ENCODE measurements around the gene HOMER3.
"Not testable (repeated sequence)": the region's sequence is repeated elsewhere in the genome, so short reads cannot be mapped to it uniquely, and the experiment has no call there.

The HOMER3 gene

DNA sequence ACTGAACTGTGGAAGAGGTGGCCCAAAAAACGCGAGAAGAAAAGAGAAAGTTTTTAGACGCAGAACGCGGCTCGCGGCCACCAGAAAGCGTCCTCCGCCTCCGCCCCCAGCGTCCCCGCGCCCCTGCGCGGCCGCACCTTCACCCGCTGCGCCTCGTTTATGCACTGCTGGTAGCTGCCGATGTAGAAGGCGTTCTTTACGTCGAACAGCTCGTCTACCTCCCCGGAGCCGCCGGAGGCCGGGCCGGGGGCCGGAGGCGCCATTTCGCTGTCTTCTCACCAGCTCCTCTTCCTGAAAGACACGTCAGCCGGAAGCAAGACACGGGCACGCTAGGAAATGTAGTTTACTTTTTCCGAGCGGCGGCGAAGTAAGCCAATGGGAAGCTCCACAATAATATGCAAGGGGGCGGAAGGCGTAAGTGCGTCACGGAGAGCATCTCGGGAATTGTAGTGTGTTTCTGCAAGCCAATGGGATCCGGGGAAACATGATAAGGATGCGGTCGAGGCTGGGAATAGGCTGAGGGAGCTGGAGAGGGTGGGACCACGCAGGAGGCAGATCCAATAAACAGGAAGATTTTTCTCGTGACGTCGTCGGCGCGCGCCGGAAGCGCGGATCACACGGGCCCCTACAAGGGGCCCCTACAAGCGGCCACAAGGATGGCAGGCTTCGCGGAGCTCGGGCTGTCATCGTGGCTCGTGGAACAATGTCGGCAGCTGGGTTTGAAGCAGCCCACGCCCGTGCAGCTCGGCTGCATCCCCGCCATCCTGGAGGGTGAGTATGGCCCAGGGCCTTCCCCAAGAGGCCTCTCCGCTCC, 21.7 kb downstream of the HOMER3 start, which contains the start of the genes COPE and DDX49:
TSS of gene COPE (minus strand) at position 302 of the 814 bp plus-strand sequence. CDS start at position 263, 39 bp downstream.
TSS of gene DDX49 (plus strand) at position 630 of the 814 bp plus-strand sequence. CDS start at position 657, 27 bp downstream.
- Histone ChIP-seq H3K27ac (ENCODE audit: low read depth, low read length) (peak within 1 kb of the TSS; percentile 98), H3K9me3 (ENCODE audit: low read length) (no peaks in the 10 kb centered on the region), H3K27me3 (ENCODE audit: control insufficient read depth in 1 of 2, insufficient read depth in 2 of 2, low read length in 2 of 2) (no peaks in the 10 kb centered on the region), H3K9ac (ENCODE audit: low read length) (peak within 1 kb of the TSS; percentile 89), H3K4me1 (ENCODE audit: insufficient read depth, low read length) (peaks cover 26% of the 10 kb centered on the region), H3K4me3 (ENCODE audit: low read depth in 1 of 2, low read length in 2 of 2) (peak within 1 kb of the TSS; percentile 88 to 94), H3K36me3 (ENCODE audit: insufficient read depth, low read length) (peaks cover 27% of the 10 kb centered on the region)

DNA sequence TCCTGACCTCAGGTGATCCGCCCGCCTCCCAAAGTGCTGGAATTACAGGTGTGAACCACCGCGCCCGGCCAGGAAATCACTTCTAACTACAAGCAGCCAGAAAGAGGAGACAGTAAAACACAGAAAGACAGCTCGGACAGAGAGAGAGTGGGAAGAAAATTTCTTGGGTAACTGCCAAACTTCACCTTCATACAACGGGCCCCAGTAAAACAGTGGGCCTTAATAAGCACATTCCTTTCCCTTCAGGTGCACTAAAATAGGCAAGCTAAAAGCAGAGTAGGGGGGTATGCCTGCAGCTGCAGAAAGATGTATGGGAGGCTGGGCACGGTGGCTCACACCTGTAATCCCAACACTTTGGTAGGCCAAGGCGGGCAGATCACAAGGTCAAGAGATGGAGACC, 23.4 kb downstream of the HOMER3 start:
- Histone ChIP-seq H3K4me3 (ENCODE audit: low read depth in 1 of 2, low read length in 2 of 2) (peak overlapping the region in 1 of 2 donors; percentile 88), H3K4me1 (ENCODE audit: insufficient read depth, low read length) (peaks cover 26% of the 10 kb centered on the region), H3K36me3 (ENCODE audit: insufficient read depth, low read length) (peaks cover 15% of the 10 kb centered on the region)
- H3K9ac ChIP-seq (ENCODE audit: low read length); H3K27ac ChIP-seq (ENCODE audit: low read depth, low read length); H3K27me3 ChIP-seq (ENCODE audit: control insufficient read depth in 1 of 2, insufficient read depth in 2 of 2, low read length in 2 of 2); H3K9me3 ChIP-seq (ENCODE audit: low read length): not testable (repeated sequence)

DNA sequence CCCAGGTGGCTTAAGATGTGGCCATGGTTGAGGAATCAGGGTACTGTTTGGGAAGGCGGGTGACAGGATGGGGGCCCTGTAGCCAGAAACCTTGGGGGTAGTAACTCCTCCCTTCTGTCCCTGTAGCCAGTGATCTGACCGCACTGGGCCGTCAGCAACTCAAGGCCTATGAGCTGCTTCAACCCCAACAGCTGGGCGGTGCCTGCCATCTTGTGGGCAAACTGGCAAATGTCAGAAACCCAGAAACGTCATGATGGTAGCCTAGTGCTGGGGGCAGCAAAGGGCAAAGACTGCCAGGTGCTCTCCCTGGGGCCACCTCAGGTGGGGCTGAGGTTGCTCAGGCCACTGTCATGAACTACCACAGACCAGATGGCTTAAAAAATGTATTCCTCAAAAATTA, 25.4 kb downstream of the HOMER3 start:
- H3K9me3 ChIP-seq (ENCODE audit: low read length): no peaks in the 10 kb centered on the region
- H3K4me3 ChIP-seq (ENCODE audit: low read depth in 1 of 2, low read length in 2 of 2): no peak overlapping the region
- H3K27ac ChIP-seq (ENCODE audit: low read depth, low read length): no peak overlapping the region
- H3K27me3 ChIP-seq (ENCODE audit: control insufficient read depth in 1 of 2, insufficient read depth in 2 of 2, low read length in 2 of 2): no peaks in the 10 kb centered on the region
- H3K36me3 ChIP-seq (ENCODE audit: insufficient read depth, low read length): peaks cover 5% of the 10 kb centered on the region
- H3K4me1 ChIP-seq (ENCODE audit: insufficient read depth, low read length): peaks cover 18% of the 10 kb centered on the region
- H3K9ac ChIP-seq (ENCODE audit: low read length): no peak overlapping the region

DNA sequence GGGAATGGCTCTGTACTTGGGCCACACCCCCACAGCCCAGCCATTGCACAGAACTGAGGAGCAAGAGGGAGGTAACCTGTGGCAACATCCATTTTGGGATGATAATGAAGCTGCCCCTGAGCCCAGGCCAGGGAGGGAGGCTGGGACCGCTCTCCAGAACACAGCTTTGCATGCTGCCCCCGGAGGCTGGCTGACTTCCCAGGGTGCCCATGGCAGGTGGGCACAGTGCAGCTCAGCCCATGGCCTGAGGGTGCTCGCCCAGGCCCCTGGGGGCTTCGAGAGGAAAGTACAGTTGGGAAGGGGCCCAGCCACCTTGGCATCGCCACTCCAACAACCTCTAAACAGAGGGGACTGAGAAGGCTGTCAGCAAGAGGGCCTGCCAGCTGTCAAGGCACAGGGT, 27.6 kb downstream of the HOMER3 start:
- no peak overlapping the region for H3K27ac ChIP-seq (ENCODE audit: low read depth, low read length)
- peaks cover 8% of the 10 kb centered on the region for H3K4me1 ChIP-seq (ENCODE audit: insufficient read depth, low read length)
- H3K4me3 ChIP-seq (ENCODE audit: low read depth in 1 of 2, low read length in 2 of 2): no peak overlapping the region
- H3K9ac ChIP-seq (ENCODE audit: low read length): no peak overlapping the region
- peaks cover 5% of the 10 kb centered on the region for H3K36me3 ChIP-seq (ENCODE audit: insufficient read depth, low read length)
- no peaks in the 10 kb centered on the region for H3K9me3 ChIP-seq (ENCODE audit: low read length)
- no peaks in the 10 kb centered on the region for H3K27me3 ChIP-seq (ENCODE audit: control insufficient read depth in 1 of 2, insufficient read depth in 2 of 2, low read length in 2 of 2)

DNA sequence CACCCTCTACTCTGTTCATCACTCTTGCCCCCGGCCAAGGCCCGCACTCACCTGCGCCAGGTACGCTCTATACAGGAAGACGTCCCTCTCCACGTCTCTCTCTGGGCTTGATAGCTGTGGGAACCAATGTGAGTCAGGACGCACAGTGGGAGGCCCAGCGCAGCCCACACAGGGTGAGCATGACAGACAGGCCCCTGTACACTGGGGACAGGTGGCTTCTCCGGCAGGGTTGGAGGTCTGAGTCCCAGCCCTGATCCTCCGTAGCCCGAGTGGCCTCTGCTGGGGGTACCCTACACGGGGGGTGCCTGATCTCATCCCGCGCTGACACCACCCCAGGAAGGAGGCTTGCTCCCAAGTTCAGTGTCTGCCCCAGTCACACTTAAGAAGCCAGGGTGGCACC, 28.1 kb downstream of the HOMER3 start:
- H3K9ac ChIP-seq (ENCODE audit: low read length): no peak overlapping the region
- no peaks in the 10 kb centered on the region for H3K9me3 ChIP-seq (ENCODE audit: low read length)
- peaks cover 5% of the 10 kb centered on the region for H3K36me3 ChIP-seq (ENCODE audit: insufficient read depth, low read length)
- no peak overlapping the region for H3K27ac ChIP-seq (ENCODE audit: low read depth, low read length)
- H3K27me3 ChIP-seq (ENCODE audit: control insufficient read depth in 1 of 2, insufficient read depth in 2 of 2, low read length in 2 of 2): no peaks in the 10 kb centered on the region
- H3K4me1 ChIP-seq (ENCODE audit: insufficient read depth, low read length): peaks cover 3% of the 10 kb centered on the region
- H3K4me3 ChIP-seq (ENCODE audit: low read depth in 1 of 2, low read length in 2 of 2): no peak overlapping the region

DNA sequence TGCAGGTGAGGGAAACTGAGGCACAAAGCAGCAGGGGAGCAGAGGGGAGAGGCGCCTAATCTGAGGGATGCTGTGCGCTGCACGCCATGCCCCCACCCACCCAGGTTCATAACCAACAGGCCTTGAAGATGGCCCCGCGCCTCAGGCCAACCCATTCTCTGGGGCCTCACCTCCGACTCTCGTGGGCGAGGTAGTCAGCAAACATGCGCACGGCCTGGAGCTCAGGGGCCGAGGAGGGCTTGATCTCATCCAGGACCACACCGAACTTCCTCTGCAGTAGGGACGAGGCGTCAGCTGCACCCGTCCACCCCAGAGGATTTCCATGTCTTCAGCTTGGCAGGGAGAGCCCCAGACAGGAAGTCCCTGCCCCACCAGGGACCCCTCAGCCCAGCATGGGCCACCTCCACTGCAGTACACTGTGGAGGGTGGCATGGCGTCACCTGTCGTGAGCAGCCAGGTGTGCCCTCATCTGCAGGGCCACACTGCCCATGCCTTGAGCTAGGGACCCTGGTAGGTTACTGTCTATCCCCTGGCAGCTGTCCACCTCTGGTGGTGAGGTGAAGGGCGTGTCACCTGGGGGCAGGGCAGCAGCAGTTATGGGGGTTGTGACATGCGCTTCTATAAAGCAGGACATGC, 30.1 kb downstream of the HOMER3 start:
- Histone ChIP-seq H3K9me3 (ENCODE audit: low read length) (no peaks in the 10 kb centered on the region), H3K27me3 (ENCODE audit: control insufficient read depth in 1 of 2, insufficient read depth in 2 of 2, low read length in 2 of 2) (no peaks in the 10 kb centered on the region), H3K4me3 (ENCODE audit: low read depth in 1 of 2, low read length in 2 of 2) (no peak overlapping the region), H3K27ac (ENCODE audit: low read depth, low read length) (no peak overlapping the region), H3K9ac (ENCODE audit: low read length) (no peak overlapping the region), H3K4me1 (ENCODE audit: insufficient read depth, low read length) (no peaks in the 10 kb centered on the region), H3K36me3 (ENCODE audit: insufficient read depth, low read length) (peaks cover 15% of the 10 kb centered on the region)

DNA sequence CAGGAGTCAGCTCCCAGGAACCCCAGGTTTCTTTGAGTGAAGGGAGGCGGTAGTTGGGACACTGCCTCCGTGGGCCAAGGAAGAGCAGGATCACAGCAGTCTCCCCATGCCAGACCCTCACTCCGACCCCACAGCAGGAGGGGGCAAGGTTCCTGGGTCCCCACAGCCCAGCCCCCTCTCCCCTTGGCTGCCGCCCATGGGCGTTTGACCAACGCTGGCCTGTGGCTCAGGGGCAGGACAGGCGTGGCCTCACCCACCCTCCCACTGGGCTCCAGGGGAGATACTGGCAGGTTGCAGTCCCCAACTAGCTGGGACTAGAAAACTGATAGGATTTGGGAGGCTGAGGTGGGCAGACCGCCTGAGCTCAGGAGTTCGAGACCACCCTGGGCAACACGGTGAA, 31.0 kb downstream of the HOMER3 start:
- Histone ChIP-seq H3K36me3 (ENCODE audit: insufficient read depth, low read length) (peaks cover 13% of the 10 kb centered on the region), H3K27me3 (ENCODE audit: control insufficient read depth in 1 of 2, insufficient read depth in 2 of 2, low read length in 2 of 2) (no peaks in the 10 kb centered on the region)

DNA sequence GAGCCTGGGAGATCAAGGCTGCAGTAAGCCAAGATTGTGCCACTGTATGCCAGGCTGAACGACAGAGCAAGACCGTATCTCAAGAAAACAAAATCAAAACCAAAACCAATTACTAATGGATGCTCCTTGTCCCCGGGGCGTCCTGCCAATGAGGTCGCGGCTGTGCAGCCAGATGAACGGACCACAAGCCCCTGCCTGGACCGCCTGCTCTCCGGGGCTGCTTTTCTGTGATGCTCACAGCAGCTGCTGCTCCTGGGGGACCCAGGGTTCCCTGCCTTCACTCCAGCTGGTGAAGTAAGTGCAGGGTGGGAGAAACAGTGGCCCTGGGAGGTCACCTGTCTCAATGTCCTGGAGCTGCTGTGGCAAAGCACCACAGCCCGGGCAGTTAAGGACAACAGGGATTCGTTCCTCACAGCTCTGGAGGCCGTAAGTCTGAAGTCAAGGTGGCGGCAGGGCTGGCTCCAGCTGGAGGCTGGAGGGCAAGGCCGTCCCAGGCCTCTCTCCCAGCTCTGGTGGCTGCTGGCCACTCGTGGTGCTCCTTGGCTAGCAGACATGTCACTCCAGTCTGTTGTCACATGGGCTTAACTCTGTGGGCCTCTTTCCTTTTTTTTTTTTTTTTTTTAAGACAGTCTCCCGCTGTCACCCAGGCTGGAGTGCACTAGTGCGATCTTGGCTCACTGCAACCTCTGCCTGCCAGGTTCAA, 31.9 kb downstream of the HOMER3 start:
- peaks cover 18% of the 10 kb centered on the region for H3K36me3 ChIP-seq (ENCODE audit: insufficient read depth, low read length)
- H3K4me3 ChIP-seq (ENCODE audit: low read depth in 1 of 2, low read length in 2 of 2): no peak overlapping the region
- no peak overlapping the region for H3K9ac ChIP-seq (ENCODE audit: low read length)
- H3K9me3 ChIP-seq (ENCODE audit: low read length): no peaks in the 10 kb centered on the region
- H3K27me3 ChIP-seq (ENCODE audit: control insufficient read depth in 1 of 2, insufficient read depth in 2 of 2, low read length in 2 of 2): no peaks in the 10 kb centered on the region
- H3K4me1 ChIP-seq (ENCODE audit: insufficient read depth, low read length): no peaks in the 10 kb centered on the region
- H3K27ac ChIP-seq (ENCODE audit: low read depth, low read length): no peak overlapping the region

More for the DNA sequence above, 31.0 kb downstream of the HOMER3 start:
- no peak overlapping the region for H3K27ac ChIP-seq (ENCODE audit: low read depth, low read length)
- H3K9ac ChIP-seq (ENCODE audit: low read length): no peak overlapping the region
- no peaks in the 10 kb centered on the region for H3K9me3 ChIP-seq (ENCODE audit: low read length)
- no peaks in the 10 kb centered on the region for H3K4me1 ChIP-seq (ENCODE audit: insufficient read depth, low read length)
- no peak overlapping the region for H3K4me3 ChIP-seq (ENCODE audit: low read depth in 1 of 2, low read length in 2 of 2)

DNA sequence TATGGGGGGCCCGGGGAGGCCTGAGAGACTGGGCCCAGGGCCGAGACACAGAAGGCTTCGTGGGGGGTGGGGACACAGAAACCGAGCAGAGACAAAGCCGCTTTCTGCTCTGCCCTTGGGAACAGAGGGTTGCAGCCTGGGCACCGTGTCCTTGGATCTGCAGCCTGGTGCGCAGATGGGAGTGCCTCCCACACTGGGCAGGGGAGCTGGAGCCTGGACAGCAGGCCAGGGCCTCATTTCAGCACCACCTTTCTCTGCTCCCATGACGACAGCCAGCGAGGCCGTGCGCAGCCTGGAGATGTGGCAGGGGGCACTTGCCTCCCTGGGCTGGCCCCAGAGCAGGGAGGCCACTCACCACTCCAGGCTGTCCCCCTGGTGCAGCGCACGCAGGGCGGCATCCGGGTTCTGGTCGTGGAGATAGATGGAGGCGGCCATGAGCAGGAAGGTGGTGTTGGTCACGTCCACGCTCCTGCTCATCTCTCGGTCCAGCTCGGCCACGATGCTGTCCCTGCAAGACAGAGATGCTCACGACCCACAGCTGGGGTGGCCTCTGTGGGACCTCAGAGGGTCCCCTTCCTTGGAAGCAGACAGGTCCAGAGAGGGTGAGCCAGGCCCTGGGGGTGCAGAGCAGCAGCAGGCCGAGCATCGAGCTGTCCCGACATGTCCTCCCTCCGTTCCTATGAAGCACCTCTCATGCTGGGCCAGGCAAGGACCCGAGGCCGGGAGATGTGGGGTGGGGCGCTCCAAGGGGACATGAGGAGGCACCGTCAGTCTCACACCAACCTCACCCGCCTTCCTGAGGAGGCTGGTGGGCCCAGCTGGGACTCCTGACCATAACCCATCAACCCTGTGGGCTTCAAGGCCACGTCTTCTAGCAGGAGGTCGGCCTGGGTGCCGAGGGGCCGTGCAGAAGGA, 34.2 kb downstream of the HOMER3 start:
- no peak overlapping the region for H3K27ac ChIP-seq (ENCODE audit: low read depth, low read length)
- H3K4me1 ChIP-seq (ENCODE audit: insufficient read depth, low read length): no peaks in the 10 kb centered on the region
- H3K36me3 ChIP-seq (ENCODE audit: insufficient read depth, low read length): peaks cover 18% of the 10 kb centered on the region
- no peaks in the 10 kb centered on the region for H3K9me3 ChIP-seq (ENCODE audit: low read length)
- no peak overlapping the region for H3K9ac ChIP-seq (ENCODE audit: low read length)
- no peak overlapping the region for H3K4me3 ChIP-seq (ENCODE audit: low read depth in 1 of 2, low read length in 2 of 2)
- no peaks in the 10 kb centered on the region for H3K27me3 ChIP-seq (ENCODE audit: control insufficient read depth in 1 of 2, insufficient read depth in 2 of 2, low read length in 2 of 2)

DNA sequence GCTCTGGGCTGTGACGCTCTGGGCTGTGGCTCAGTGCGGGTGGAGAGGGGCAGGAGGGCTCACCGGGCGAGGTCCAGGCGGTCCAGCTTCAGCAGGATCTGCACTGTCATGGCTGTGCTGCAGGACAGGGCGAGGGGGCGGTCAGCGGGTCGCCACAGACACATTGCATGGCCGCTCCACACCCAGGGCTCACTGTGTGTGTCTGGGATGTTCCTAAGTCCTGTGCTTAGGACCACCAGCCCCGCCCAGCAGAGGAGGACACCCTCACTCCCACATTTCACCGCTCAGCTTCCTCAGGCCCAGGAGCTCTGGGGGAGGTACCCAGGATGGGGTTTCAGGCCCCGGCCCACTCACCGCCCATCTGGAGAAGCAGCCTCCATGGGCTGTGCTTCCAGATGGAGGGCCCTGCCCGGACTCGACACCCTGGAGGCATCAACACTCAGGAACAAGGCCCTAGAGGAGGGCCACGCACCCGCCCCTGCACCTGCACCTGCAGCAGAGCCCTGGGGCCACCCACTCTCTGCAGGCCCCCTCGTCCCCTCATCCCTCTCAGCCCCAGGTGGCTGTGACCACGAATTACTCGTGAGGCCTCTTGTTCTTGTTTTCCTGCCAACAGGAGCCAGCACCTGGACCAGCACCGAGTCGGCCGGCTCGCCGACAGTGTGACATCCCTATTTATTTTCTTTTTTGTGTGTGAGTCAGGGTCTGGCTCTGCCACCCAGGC, 35.3 kb downstream of the HOMER3 start:
- Histone ChIP-seq H3K9me3 (ENCODE audit: low read length) (no peaks in the 10 kb centered on the region), H3K4me3 (ENCODE audit: low read depth in 1 of 2, low read length in 2 of 2) (no peak overlapping the region), H3K27me3 (ENCODE audit: control insufficient read depth in 1 of 2, insufficient read depth in 2 of 2, low read length in 2 of 2) (no peaks in the 10 kb centered on the region), H3K27ac (ENCODE audit: low read depth, low read length) (no peak overlapping the region), H3K9ac (ENCODE audit: low read length) (no peak overlapping the region), H3K36me3 (ENCODE audit: insufficient read depth, low read length) (peaks cover 29% of the 10 kb centered on the region), H3K4me1 (ENCODE audit: insufficient read depth, low read length) (no peaks in the 10 kb centered on the region)
